ENCODE measurements around the gene PHRF1. TPM values are rescaled to one million over a fixed set of nuclear protein-coding genes. Genes with fewer than 3 reads are reported as not detected.

PHRF1 gene
- total and polyA plus RNA-seq, 2 of the 4 experiments (the other 2 are of a cell fraction), result 10.9 to 17.5 TPM

- BruUV-seq (replicated peaks), result no TSS peak
Measured at GRCh38 chr11:653837-654236, 77.6 kb downstream of the PHRF1 start.

More at GRCh38 chr11:653837-654236, 77.6 kb downstream of the PHRF1 start:
- Histone ChIP-seq H2BK20ac (ENCODE audit: low read depth, low read length) (no peak overlapping the region), H3K4me2 (ENCODE audit: low read depth, low read length) (no peak overlapping the region), H2AFZ (replicated peaks; ENCODE audit: low read length, poor library complexity) (no peak overlapping the region), H4K8ac (ENCODE audit: low read depth in 2 of 2, low read length in 2 of 2) (no peak overlapping the region), H3K9me1 (ENCODE audit: insufficient read depth, low read length) (no peaks in the 10 kb centered on the region), H3K18ac (ENCODE audit: low read depth, low read length) (no peak overlapping the region), H3K4ac (ENCODE audit: low read depth, low read length) (no peak overlapping the region), H3K4me3 (ENCODE audit: insufficient read depth, low read depth, low read length) (no peak overlapping the region), H3K23ac (ENCODE audit: low read depth, low read length) (no peak overlapping the region), H3K4me1 (ENCODE audit: control insufficient read depth, insufficient read depth, low read length) (peaks cover 3% of the 10 kb centered on the region), H3K27ac (ENCODE audit: insufficient read depth, low read length) (no peak overlapping the region), H2AK9ac (replicated peaks; ENCODE audit: low read depth, low read length, poor library complexity) (no peak overlapping the region), H2BK15ac (ENCODE audit: low read depth, low read length) (no peak overlapping the region), H3K9ac (ENCODE audit: low read depth, low read length) (no peak overlapping the region), H3K36me3 (ENCODE audit: control insufficient read depth, insufficient read depth, low read length) (peaks cover 20% of the 10 kb centered on the region), H4K5ac (ENCODE audit: low read depth, low read length) (no peak overlapping the region), H3K14ac (replicated peaks; ENCODE audit: low read depth, low read length) (no peak overlapping the region), H2BK5ac (ENCODE audit: low read depth, low read length, poor library complexity, severe bottlenecking) (no peak overlapping the region), H4K91ac (ENCODE audit: insufficient read depth, low read depth, low read length) (no peak overlapping the region), H3K79me1 (ENCODE audit: low read depth in 1 of 2, low read length in 2 of 2) (no peaks in the 10 kb centered on the region; a peak in 1 of 4 replicates), H4K20me1 (ENCODE audit: insufficient read depth, low read length) (no peaks in the 10 kb centered on the region), H2AK5ac (ENCODE audit: low read depth, low read length) (no peak overlapping the region), H3K56ac (ENCODE audit: extremely low read depth, insufficient read depth, low read length) (no peak overlapping the region), H2BK120ac (ENCODE audit: low read depth, low read length) (no peak overlapping the region), H3K9me3 (ENCODE audit: control insufficient read depth, insufficient read depth, low read length) (no peaks in the 10 kb centered on the region), H3K27me3 (ENCODE audit: control insufficient read depth, insufficient read depth, low read length) (no peaks in the 10 kb centered on the region)
- dilution Hi-C loops (cut with HindIII; ENCODE audit: low sequenced_read_pairs, unreplicated experiment), result no loop called here
- ChIA-PET POLR2A (ENCODE audit: unreplicated experiment) (no interaction called here), CTCF (no interaction called here)
- in situ Hi-C loops (cut with MboI; ENCODE audit: low sequenced_read_pairs), result no loop called here
- WGBS, 2 experiments (ENCODE audit: extremely low coverage in 2 of 2, insufficient read length in 1 of 2), result 100% methylated on average over 3 of the region's 15 CpGs; no CpG with 5 or more reads in 1 of the 2 experiments
- TF ChIP-seq CTCF (conservative IDR thresholded peaks at IDR 0.05; ENCODE audit: low read depth, low read length) (no peak), BHLHE40 (IDR thresholded peaks at IDR 0.05; ENCODE audit: low read depth, low read length) (no peak), NFE2L2 (IDR thresholded peaks at IDR 0.05; ENCODE audit: low read depth, low read length) (no peak), SMC3 (IDR thresholded peaks at IDR 0.05; ENCODE audit: low read depth, low read length) (no peak), RAD21 (IDR thresholded peaks at IDR 0.05; ENCODE audit: low read length) (no peak), MXI1 (IDR thresholded peaks at IDR 0.05; ENCODE audit: borderline replicate concordance, low read depth, low read length) (no peak), ELK1 (IDR thresholded peaks at IDR 0.05; ENCODE audit: borderline replicate concordance, low read depth, low read length) (no peak), RCOR1 (IDR thresholded peaks at IDR 0.05; ENCODE audit: insufficient replicate concordance, low read length) (no peak), CEBPB (IDR thresholded peaks at IDR 0.05; ENCODE audit: low read depth, low read length) (no peak)
- intact Hi-C loops (cut with micrococcal nuclease), result no loop called here
- no peak for ATAC-seq (ENCODE audit: low read depth)
- DNase-seq, result no peak

All from IMR-90 (cell line).